ENCODE results near the gene CSNK1D. TPM values are rescaled to one million over a fixed set of nuclear protein-coding genes. Genes with fewer than 3 reads are reported as not detected.

The CSNK1D gene
- total and polyA plus RNA-seq, 2 donors (not counting 1 experiment from before 2014, with no cell fraction given), result 196 to 241 TPM

GRCh38 chr17:82214012-82214628 is 59.4 kb downstream of the CSNK1D start:
- DNase-seq (peak; percentile 33), ATAC-seq (ENCODE audit: low read depth) (no peak)
- H3K27ac ChIP-seq (ENCODE audit: low read length in 2 of 2), result no peak overlapping the region
- ChIA-PET CTCF (interaction anchor here (2.4 to 3.4 kb wide), 2 partner anchors 8 to 15 kb away, joined by 8 to 16 read pairs; partner anchors contain the start of gene SLC16A3), POLR2A (interaction anchor here (0.6 to 6.3 kb wide), 3 partner anchors 15 to 225 kb away, joined by 3 to 46 read pairs (median 5); partner anchors contain the start of gene SLC16A3)
- 90% methylated on average over 11 of the region's 11 CpGs for WGBS (ENCODE audit: insufficient coverage)
- H3K4me1 Mint-ChIP-seq, result peaks cover 31% of the 10 kb centered on the region
- H3K9me3 Mint-ChIP-seq (ENCODE audit: insufficient read depth), result no peaks in the 10 kb centered on the region
- peak overlapping the region; percentile 73 for H3K27ac Mint-ChIP-seq
- H3K4me3 ChIP-seq (ENCODE audit: control extremely low read depth in 1 of 5, extremely low read depth in 1 of 5, insufficient read depth in 1 of 5, low read depth in 2 of 5, low read length in 4 of 5), result no peak overlapping the region
- intact Hi-C loops (cut with micrococcal nuclease), result loop anchor here (10.0 kb wide), 1 partner anchor 119 kb away; the partner anchor contains the start of gene FASN
- H3K4me3 Mint-ChIP-seq, result peak overlapping the region; percentile 70
- H2AFZ ChIP-seq (ENCODE audit: insufficient read depth, low read depth, low read length, poor library complexity, severe bottlenecking), result no peak overlapping the region
- no peak overlapping the region for H3K9ac ChIP-seq (ENCODE audit: low read length)
- H3K79me2 ChIP-seq (ENCODE audit: control insufficient read depth, insufficient read depth, low read length), result peaks cover 3% of the 10 kb centered on the region
- H3K4me1 ChIP-seq (ENCODE audit: control insufficient read depth in 2 of 2, insufficient read depth in 2 of 2, low read length in 2 of 2), result peaks cover 31 to 39% of the 10 kb centered on the region in 2 donors
- TF ChIP-seq EZH2 (IDR thresholded peaks at IDR 0.05; ENCODE audit: borderline replicate concordance, insufficient read depth, low read depth, low read length, poor library complexity, severe bottlenecking) (no peak), CTCF (IDR thresholded peaks at IDR 0.05) (no peak)
- no peaks in the 10 kb centered on the region for H3K9me3 ChIP-seq (ENCODE audit: control extremely low read depth in 1 of 3, control insufficient read depth in 2 of 3, insufficient read depth in 1 of 3, low read length in 2 of 3)
- no peaks in the 10 kb centered on the region for H3K36me3 ChIP-seq (replicated peaks in 1 of 2; ENCODE audit: control extremely low read depth in 1 of 2, control insufficient read depth in 1 of 2, extremely low read depth in 1 of 2, insufficient read depth in 2 of 2, low read length in 1 of 2)
- H3K4me2 ChIP-seq (replicated peaks; ENCODE audit: low read depth, low read length, poor library complexity, severe bottlenecking), result no peak overlapping the region
- no peaks in the 10 kb centered on the region for H4K20me1 ChIP-seq (ENCODE audit: control insufficient read depth, insufficient read depth, low read length, poor library complexity, severe bottlenecking)
- no peaks in the 10 kb centered on the region for H3K27me3 Mint-ChIP-seq
- no peaks in the 10 kb centered on the region for H3K27me3 ChIP-seq (replicated peaks in 1 of 4; ENCODE audit: control extremely low read depth in 1 of 4, control insufficient read depth in 3 of 4, insufficient read depth in 4 of 4, low read length in 3 of 4)

Data from B cell (primary cell).